Measurements from ENCODE around the gene PPIL1. TPM values are rescaled to one million over a fixed set of nuclear protein-coding genes. Genes with fewer than 3 reads are reported as not detected.

PPIL1 gene
- polyA plus RNA-seq, 3 donors: 2.0 to 7.6 (median 5.9) TPM

DNA sequence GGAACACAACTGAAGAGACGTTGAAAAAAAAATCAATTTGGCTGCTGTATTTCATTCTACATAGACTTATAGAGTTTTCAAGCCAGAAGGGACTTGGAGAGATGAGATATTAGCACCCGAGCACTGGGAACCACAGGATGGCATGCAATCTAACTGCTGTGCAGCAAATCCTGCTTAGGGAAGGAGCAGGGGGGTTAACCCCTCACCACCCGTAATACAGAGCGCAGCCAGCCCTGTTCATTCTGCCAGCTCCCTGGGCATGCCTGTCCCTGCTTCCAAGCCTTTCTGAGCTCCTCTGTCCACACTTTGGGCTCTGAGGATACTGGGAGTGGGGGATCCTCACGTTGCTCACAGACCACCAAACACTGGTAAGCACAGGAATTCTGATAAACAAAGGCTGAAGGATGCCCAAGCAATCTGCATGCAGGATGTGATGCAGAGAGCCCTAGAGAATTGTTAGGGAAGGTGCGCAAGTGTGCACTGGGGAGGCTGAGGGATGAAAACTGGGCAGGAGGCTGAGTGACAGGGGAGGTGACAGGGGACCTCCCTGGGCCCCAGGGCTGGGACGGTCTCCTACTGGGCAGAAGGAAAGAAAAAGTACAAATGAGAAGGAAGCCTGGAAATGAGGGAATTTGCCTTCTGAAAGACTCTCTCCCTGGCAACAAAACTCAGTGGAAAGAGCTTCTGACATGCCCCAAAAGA lies 69.4 kb downstream of the PPIL1 start:
- no peak for DNase-seq
- TF ChIP-seq, protein P1, sequence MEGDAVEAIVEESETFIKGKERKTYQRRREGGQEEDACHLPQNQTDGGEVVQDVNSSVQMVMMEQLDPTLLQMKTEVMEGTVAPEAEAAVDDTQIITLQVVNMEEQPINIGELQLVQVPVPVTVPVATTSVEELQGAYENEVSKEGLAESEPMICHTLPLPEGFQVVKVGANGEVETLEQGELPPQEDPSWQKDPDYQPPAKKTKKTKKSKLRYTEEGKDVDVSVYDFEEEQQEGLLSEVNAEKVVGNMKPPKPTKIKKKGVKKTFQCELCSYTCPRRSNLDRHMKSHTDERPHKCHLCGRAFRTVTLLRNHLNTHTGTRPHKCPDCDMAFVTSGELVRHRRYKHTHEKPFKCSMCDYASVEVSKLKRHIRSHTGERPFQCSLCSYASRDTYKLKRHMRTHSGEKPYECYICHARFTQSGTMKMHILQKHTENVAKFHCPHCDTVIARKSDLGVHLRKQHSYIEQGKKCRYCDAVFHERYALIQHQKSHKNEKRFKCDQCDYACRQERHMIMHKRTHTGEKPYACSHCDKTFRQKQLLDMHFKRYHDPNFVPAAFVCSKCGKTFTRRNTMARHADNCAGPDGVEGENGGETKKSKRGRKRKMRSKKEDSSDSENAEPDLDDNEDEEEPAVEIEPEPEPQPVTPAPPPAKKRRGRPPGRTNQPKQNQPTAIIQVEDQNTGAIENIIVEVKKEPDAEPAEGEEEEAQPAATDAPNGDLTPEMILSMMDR (IDR thresholded peaks at IDR 0.05): no peak
- Mint-ChIP-seq H3K4me1 (no peaks in the 10 kb centered on the region), H3K4me3 (no peak overlapping the region), H3K27ac (peak overlapping the region in 1 of 7 donors; percentile 33), H3K36me3 (no peaks in the 10 kb centered on the region), H3K27me3 (ENCODE audit: low read depth in 3 of 3) (peaks cover 3 to 22% (median 8%) of the 10 kb centered on the region in 3 donors), H3K9me3 (peaks cover 0 to 2% (median 0%) of the 10 kb centered on the region in 7 donors)
- H3K4me1 ChIP-seq (ENCODE audit: control insufficient read depth in 1 of 2, insufficient read depth in 2 of 2, low read length in 2 of 2): no peaks in the 10 kb centered on the region
- intact Hi-C loops (cut with micrococcal nuclease): no loop called here
- no peaks in the 10 kb centered on the region for H3K79me2 ChIP-seq (ENCODE audit: insufficient read depth, low read length)
- H2AFZ ChIP-seq (ENCODE audit: insufficient read depth, low read depth, low read length, poor library complexity, severe bottlenecking): no peak overlapping the region
- 60% methylated on average over 2 of the region's 7 CpGs for whole genome bisulfite sequencing (ENCODE audit: insufficient coverage)
- no peak overlapping the region for H3K9ac ChIP-seq (ENCODE audit: insufficient read depth, low read length, poor library complexity, severe bottlenecking)
- no peaks in the 10 kb centered on the region for H3K36me3 ChIP-seq (replicated peaks in 1 of 2; ENCODE audit: control insufficient read depth in 1 of 2, insufficient read depth in 2 of 2, low read length in 2 of 2)
- no peak overlapping the region for H3K27ac ChIP-seq (ENCODE audit: low read depth in 1 of 2, low read length in 2 of 2)
- H3K4me2 ChIP-seq (replicated peaks; ENCODE audit: extremely low read depth, low read length, poor library complexity, severe bottlenecking): no peak overlapping the region
- H3K9me3 ChIP-seq (replicated peaks in 1 of 2; ENCODE audit: control insufficient read depth in 1 of 2, insufficient read depth in 1 of 2, low read length in 2 of 2): no peaks in the 10 kb centered on the region
- no peaks in the 10 kb centered on the region for H3K27me3 ChIP-seq (ENCODE audit: control insufficient read depth in 2 of 2, insufficient read depth in 2 of 2, low read length in 2 of 2)
- H4K20me1 ChIP-seq (ENCODE audit: insufficient read depth, low read length): no peaks in the 10 kb centered on the region
- H3K4me3 ChIP-seq (replicated peaks in 1 of 3; ENCODE audit: low read depth in 2 of 3, low read length in 3 of 3): no peak overlapping the region

Other genes starting within 250 kb of the PPIL1 start
- gene CDKN1A, start 196.1 kb downstream of the PPIL1 start, polyA plus RNA-seq: 1,000 to 10,000 TPM in 1 of 3 donors, 100 to 1,000 TPM in 2; 117 to 1,223 (median 144) TPM
- 10 to 100 TPM in 1 of 3 donors, 1 to 10 TPM in 2; 1.5 to 18.0 (median 1.9) TPM for gene RAB44, start 177.0 kb downstream of the PPIL1 start, polyA plus RNA-seq
- under 1 TPM; 0.47 to 0.85 (median 0.82) TPM for gene CPNE5, start 35.4 kb downstream of the PPIL1 start, polyA plus RNA-seq
- 10 to 100 TPM; 19.2 to 37.5 (median 29.2) TPM for gene C6orf89, start 11.1 kb upstream of the PPIL1 start, polyA plus RNA-seq
- gene PI16, start 79.9 kb upstream of the PPIL1 start, polyA plus RNA-seq: under 1 TPM in 1 of 3 donors, not detected in 2; 0.22 TPM
- 100 to 1,000 TPM; 111 to 118 (median 111) TPM for gene MTCH1, start 111.4 kb upstream of the PPIL1 start, polyA plus RNA-seq
- gene FGD2, start 130.9 kb upstream of the PPIL1 start, polyA plus RNA-seq: 100 to 1,000 TPM in 1 of 3 donors, 10 to 100 TPM in 2; 25.3 to 356 (median 50.0) TPM